ENCODE measurements around the gene TMEM204.

GRCh38 chr16:1581804-1582203, 48.3 kb downstream of the TMEM204 start:
- TF ChIP-seq, protein P1, sequence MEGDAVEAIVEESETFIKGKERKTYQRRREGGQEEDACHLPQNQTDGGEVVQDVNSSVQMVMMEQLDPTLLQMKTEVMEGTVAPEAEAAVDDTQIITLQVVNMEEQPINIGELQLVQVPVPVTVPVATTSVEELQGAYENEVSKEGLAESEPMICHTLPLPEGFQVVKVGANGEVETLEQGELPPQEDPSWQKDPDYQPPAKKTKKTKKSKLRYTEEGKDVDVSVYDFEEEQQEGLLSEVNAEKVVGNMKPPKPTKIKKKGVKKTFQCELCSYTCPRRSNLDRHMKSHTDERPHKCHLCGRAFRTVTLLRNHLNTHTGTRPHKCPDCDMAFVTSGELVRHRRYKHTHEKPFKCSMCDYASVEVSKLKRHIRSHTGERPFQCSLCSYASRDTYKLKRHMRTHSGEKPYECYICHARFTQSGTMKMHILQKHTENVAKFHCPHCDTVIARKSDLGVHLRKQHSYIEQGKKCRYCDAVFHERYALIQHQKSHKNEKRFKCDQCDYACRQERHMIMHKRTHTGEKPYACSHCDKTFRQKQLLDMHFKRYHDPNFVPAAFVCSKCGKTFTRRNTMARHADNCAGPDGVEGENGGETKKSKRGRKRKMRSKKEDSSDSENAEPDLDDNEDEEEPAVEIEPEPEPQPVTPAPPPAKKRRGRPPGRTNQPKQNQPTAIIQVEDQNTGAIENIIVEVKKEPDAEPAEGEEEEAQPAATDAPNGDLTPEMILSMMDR (IDR thresholded peaks at IDR 0.05; ENCODE audit: low read depth, low read length), result no peak
- no peak for TF ChIP-seq EZH2phosphoT487 (IDR thresholded peaks at IDR 0.05; ENCODE audit: low read depth)
